H1 (cell line): ENCODE measurements around the gene DYSF.

Experiments used
- HDAC2 ChIP-seq, 2 experiments: fragments of 300-600 bp in 1 of 2; sonication (generic) in 1 of 2; IDR thresholded peaks; 2 replicates each; pipeline ENCODE4 v1.6.1; 2011 to 2012; ENCODE audit warnings: low read depth in 2 of 2, low read length in 2 of 2, mild to moderate bottlenecking in 2 of 2, moderate library complexity in 2 of 2, borderline replicate concordance in 1 of 2, inconsistent platforms in 1 of 2
- TF ChIP-seq, protein P1 (sequence below), 3 experiments: IDR thresholded peaks; 1 replicate in 2 of 3; 2 replicates in 1 of 3; pipeline versions ENCODE4 v1.5.1 to v1.6.1; 2011; ENCODE audit warnings: low read length in 3 of 3, mild to moderate bottlenecking in 3 of 3, inconsistent platforms in 2 of 3, low read depth in 1 of 3, moderate library complexity in 1 of 3; ENCODE audit not compliant: insufficient read depth in 1 of 3; ENCODE audit errors: control extremely low read depth in 1 of 3

- TF ChIP-seq HDAC2 (IDR thresholded peaks at IDR 0.05; ENCODE audit: borderline replicate concordance in 1 of 2, low read depth in 2 of 2, low read length in 2 of 2) = no peak
- TF ChIP-seq, protein P1, sequence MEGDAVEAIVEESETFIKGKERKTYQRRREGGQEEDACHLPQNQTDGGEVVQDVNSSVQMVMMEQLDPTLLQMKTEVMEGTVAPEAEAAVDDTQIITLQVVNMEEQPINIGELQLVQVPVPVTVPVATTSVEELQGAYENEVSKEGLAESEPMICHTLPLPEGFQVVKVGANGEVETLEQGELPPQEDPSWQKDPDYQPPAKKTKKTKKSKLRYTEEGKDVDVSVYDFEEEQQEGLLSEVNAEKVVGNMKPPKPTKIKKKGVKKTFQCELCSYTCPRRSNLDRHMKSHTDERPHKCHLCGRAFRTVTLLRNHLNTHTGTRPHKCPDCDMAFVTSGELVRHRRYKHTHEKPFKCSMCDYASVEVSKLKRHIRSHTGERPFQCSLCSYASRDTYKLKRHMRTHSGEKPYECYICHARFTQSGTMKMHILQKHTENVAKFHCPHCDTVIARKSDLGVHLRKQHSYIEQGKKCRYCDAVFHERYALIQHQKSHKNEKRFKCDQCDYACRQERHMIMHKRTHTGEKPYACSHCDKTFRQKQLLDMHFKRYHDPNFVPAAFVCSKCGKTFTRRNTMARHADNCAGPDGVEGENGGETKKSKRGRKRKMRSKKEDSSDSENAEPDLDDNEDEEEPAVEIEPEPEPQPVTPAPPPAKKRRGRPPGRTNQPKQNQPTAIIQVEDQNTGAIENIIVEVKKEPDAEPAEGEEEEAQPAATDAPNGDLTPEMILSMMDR (IDR thresholded peaks at IDR 0.05; ENCODE audit: control extremely low read depth in 1 of 3, insufficient read depth in 1 of 3, low read depth in 1 of 3, low read length in 3 of 3) = no peak
Measured at GRCh38 chr2:71587509-71588073, 134.2 kb downstream of the DYSF start.
